ENCODE measurements around the gene C6orf89.

- TF ChIP-seq CTCF (conservative IDR thresholded peaks at IDR 0.05 in 1 of 2, IDR thresholded peaks at IDR 0.05 in 1 of 2; ENCODE audit: low read depth in 1 of 2, low read length in 2 of 2) (no peak), EZH2 (IDR thresholded peaks at IDR 0.05; ENCODE audit: low read length, missing control alignments) (no peak)
Measured at GRCh38 chr6:36863670-36864540, 21.8 kb upstream of the C6orf89 start.

All from fibroblast of lung (primary cell).